Left ventricle myocardium inferior (tissue), 1 donor: ENCODE data around the gene KIF18B. TPM values are rescaled to one million over a fixed set of nuclear protein-coding genes. Genes with fewer than 3 reads are reported as not detected.

Experiments
- DNase-seq: peaks from one replicate; pipeline ENCODE4 v3.0.0-alpha.2; 2020
- H3K27ac ChIP-seq: fragments of 200-600 bp; replicated peaks from 2 replicates; pipeline ENCODE4 v1.8.0; 2021
- H3K27me3 ChIP-seq: fragments of 200-600 bp; 2 replicates; pipeline ENCODE4 v1.8.0; 2021; ENCODE audit warnings: low read depth
- H3K36me3 ChIP-seq: fragments of 200-600 bp; 2 replicates; pipeline ENCODE4 v1.8.0; 2021
- H3K4me1 ChIP-seq: fragments of 200-600 bp; 2 replicates; pipeline ENCODE4 v1.8.0; 2021
- H3K4me3 ChIP-seq: fragments of 200-600 bp; 2 replicates; pipeline ENCODE4 v1.8.0; 2021; ENCODE audit warnings: mild to moderate bottlenecking, moderate library complexity
- H3K9me3 ChIP-seq: fragments of 200-600 bp; replicated peaks from 2 replicates; pipeline ENCODE4 v1.8.0; 2021
- intact Hi-C: fragments of 100-400 bp; cut with micrococcal nuclease; formaldehyde crosslinking; loops from one replicate; pipeline ENCODE4 v1.11.0; 2022
- long read RNA-seq: library from polyadenylated mRNA; unstranded; transcript quantifications from one replicate; pipeline ENCODE4 v2.0.0, GENCODE V29; 2021
- total RNA-seq: library from RNA; stranded (reverse); fragmentation: NEBNext Ultra II Directional; extraction: Animal tissue kit (Norgen Biotek cat#: 25700); gene quantifications from one replicate; pipeline ENCODE4 v1.2.1, GENCODE V29; 2021
- TF ChIP-seq, protein P1 (sequence below): fragments of 200-600 bp; IDR thresholded peaks from 2 replicates; pipeline ENCODE4 v1.8.0; 2021; ENCODE audit warnings: antibody characterized with exemption, mild to moderate bottlenecking, borderline replicate concordance
- donor health status: DM: no; HTN: yes; CAD: no; lungs with severe emphysema.

KIF18B gene
- total RNA-seq: 0.49 TPM
- long read RNA-seq, partial matches to known transcripts: 1 of 1 reads
- long read RNA-seq, other reads (novel, unspliced or antisense): 0 of 1 reads

DNA sequence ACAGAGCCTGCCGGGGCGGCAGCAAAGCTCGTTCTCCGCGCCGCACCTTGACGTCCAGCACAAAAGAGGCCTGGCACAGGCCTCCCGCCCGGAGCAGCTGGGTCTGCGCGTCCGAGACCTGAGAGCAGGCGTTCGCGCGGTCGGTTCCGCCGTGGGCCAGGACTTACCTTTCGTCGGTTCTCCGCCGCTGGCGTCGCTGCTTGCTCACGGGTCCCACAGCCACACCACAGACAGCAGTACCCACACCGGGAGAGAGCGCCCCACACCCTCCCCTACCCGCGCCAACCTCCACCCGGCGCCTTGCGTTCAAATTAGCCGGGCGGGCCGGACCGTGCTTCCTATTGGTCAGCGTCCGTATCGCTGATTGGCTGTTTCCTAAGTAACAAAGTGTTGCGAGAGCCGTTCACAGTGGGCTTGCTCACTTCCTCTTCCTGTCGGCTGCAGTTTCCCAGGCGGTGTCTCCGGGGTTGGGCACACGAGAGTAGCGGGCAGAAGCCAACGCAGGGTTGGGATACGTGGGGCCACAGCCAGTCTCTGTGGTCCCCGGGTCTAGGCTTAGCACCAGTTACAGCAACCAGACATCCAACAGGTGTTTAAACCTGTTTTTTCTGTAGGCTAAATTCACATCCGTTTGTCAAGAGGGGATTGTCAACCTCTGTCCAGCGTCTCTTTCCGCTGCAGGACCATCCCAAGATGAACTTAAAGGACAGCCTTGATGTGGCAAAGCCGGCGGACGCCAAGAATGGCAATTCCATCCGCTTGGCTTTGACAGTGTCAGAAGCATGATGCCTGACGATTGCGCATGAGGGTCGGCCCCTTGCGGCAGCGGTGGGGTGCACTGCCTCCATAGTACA lies at the start of gene KIF18B:
TSS of gene KIF18B (minus strand) at position 313 of the 854 bp plus-strand sequence. CDS start 11,429 bp downstream, outside the sequence.
- Histone ChIP-seq H3K4me1 (peaks cover 16% of the 10 kb centered on the region), H3K9me3 (no peaks in the 10 kb centered on the region), H3K27me3 (no peaks in the 10 kb centered on the region), H3K27ac (peak within 1 kb of the TSS; percentile 78), H3K36me3 (no peaks in the 10 kb centered on the region), H3K4me3 (peak within 1 kb of the TSS; percentile 69)
- TF ChIP-seq, protein P1, sequence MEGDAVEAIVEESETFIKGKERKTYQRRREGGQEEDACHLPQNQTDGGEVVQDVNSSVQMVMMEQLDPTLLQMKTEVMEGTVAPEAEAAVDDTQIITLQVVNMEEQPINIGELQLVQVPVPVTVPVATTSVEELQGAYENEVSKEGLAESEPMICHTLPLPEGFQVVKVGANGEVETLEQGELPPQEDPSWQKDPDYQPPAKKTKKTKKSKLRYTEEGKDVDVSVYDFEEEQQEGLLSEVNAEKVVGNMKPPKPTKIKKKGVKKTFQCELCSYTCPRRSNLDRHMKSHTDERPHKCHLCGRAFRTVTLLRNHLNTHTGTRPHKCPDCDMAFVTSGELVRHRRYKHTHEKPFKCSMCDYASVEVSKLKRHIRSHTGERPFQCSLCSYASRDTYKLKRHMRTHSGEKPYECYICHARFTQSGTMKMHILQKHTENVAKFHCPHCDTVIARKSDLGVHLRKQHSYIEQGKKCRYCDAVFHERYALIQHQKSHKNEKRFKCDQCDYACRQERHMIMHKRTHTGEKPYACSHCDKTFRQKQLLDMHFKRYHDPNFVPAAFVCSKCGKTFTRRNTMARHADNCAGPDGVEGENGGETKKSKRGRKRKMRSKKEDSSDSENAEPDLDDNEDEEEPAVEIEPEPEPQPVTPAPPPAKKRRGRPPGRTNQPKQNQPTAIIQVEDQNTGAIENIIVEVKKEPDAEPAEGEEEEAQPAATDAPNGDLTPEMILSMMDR: no peak
- DNase-seq: peak; percentile 84
- intact Hi-C loops: no loop called here

DNA sequence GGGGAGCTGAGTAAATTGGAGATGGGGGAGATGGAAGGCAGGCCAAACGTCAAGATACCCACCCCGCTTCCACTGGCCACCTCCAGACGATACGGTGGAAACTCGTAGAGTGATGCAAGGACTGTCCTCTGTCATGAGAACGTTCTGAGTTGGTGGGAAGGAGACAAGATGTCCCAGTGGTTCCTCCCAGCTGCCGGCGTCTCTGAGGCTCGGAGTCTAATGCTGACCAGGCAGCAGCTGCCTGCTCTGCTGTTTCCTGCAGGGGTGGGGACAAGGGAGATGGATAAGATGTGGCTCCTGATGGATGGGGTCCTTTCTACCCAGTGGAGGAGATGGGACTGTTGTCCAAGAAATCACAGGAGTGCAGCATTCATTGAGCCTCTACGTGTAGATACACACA lies 48.7 kb upstream of the KIF18B start:
- no peak overlapping the region for H3K27ac ChIP-seq
- H3K4me3 ChIP-seq: no peak overlapping the region
- intact Hi-C loops: no loop called here
- peaks cover 9% of the 10 kb centered on the region for H3K27me3 ChIP-seq
- peaks cover 17% of the 10 kb centered on the region for H3K4me1 ChIP-seq
- DNase-seq: no peak
- H3K9me3 ChIP-seq: peaks cover 12% of the 10 kb centered on the region
- H3K36me3 ChIP-seq: no peaks in the 10 kb centered on the region
- TF ChIP-seq, protein P1: no peak

DNA sequence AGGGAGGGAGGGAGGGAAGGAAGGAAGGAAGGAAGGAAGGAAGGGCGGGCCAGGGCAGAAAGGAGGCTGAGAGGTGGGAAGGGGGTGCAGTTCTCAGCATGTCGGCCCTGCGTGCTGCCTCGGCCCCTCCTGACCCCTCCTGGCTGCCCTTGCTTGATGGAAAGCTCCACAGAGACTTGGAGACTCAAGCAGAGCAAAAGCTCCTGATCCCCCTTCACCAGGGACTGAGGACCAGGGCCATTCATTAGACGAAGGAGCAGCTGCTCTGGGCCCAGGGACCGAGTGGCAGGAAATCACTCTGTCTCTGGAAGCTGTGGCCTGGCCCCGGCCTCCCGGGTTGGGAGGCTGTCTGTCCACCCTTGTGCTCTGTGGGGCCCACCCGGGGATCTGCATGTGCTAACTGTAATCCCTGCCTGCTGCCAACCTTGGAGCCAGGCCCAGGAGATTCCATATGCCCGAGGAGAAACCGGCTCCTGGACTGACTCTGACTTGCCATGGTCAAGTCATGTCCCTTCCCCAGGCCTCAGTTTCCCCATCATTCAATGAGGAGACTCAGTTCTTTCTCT lies 47.9 kb upstream of the KIF18B start:
- Histone ChIP-seq H3K36me3 (no peaks in the 10 kb centered on the region), H3K27me3 (peaks cover 9% of the 10 kb centered on the region), H3K9me3 (peaks cover 12% of the 10 kb centered on the region), H3K4me1 (peaks cover 17% of the 10 kb centered on the region), H3K4me3 (no peak overlapping the region), H3K27ac (no peak overlapping the region)
- TF ChIP-seq, protein P1: no peak
- DNase-seq: peak; percentile 52
- intact Hi-C loops: no loop called here

DNA sequence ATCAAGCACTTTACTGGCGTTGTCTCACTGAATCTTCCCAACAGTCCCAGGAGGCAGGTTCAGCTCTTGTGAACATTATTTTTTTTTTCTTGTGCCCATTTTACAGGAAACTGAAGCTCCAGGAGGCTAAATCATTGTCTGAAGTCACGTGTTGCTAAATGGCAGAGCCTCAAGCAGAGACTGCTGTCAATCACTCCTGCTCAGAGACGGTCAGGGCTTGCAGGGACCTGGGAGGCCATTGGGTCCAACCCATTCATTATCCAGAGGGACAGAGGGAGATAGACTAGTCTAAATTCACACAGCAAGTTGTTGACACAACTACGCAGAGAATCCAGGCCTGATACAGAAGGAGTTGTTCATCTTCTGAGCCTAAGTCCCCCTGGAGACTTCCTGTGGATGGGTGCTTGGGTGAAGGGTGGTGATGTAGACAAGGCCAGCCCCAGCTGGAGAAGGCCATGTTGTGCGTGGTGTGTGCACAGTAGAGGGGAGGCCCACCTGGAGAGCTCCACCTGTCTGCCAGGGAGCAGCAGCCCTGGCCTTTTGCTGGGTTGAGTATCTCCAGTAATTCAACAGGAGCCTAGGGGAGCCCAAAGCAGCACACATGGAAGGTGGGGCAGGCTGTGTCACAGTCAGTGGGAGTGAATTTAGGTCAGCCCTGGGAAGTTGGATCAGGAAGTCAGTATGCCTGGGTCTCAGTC lies 44.8 kb upstream of the KIF18B start:
- peaks cover 9% of the 10 kb centered on the region for H3K4me1 ChIP-seq
- H3K27me3 ChIP-seq: peaks cover 9% of the 10 kb centered on the region
- H3K27ac ChIP-seq: no peak overlapping the region
- no peaks in the 10 kb centered on the region for H3K9me3 ChIP-seq
- intact Hi-C loops: no loop called here
- H3K36me3 ChIP-seq: no peaks in the 10 kb centered on the region
- no peak for DNase-seq
- TF ChIP-seq, protein P1: no peak
- no peak overlapping the region for H3K4me3 ChIP-seq

DNA sequence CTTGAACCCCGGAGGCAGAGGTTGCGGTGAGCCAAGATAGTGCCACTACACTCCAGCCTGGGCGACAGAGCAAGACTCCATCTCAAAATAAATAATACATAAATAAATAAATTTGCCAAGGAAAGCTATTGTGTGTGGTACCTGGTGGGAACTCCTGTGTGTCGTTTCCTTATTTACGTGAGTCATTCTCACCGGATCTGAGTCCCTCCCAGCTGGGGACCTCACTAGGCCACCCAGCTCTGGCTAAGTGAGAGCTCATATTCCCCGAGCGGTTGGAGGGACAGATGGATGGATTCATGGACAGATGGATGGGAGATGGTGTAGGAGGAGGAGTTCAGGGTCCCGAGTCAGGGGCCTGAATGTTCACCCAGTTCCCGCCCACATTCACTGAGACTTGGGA lies 43.4 kb upstream of the KIF18B start:
- Histone ChIP-seq H3K27ac (no peak overlapping the region), H3K36me3 (no peaks in the 10 kb centered on the region), H3K4me1 (peaks cover 7% of the 10 kb centered on the region), H3K9me3 (no peaks in the 10 kb centered on the region), H3K4me3 (no peak overlapping the region), H3K27me3 (peaks cover 21% of the 10 kb centered on the region)
- no peak for DNase-seq
- TF ChIP-seq, protein P1: no peak
- intact Hi-C loops: no loop called here
